Measurements from ENCODE around the gene RNF157.

The RNF157 gene

DNA sequence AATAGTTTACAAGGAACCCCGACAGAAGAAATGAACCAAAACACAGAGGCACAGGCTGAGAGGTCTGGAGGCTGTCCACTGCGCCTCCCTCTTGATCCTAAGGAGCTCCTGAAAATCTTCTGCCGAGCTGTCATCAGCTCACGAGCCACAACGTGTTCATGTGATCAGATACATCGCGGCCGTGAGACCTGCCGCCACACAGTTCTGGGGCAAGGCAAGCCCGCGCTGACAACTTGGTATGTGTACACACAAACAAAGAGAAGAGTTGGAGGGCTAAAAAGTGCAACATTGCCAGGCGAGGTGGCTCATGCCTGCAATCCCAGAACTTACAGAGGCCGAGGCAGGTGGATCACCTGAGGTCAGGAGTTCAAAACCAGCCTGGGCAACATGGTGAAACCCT, 144.3 kb downstream of the RNF157 start:
- Histone ChIP-seq H3K4me3 (replicated peaks; ENCODE audit: insufficient read depth, low read length) (no peak overlapping the region), H3K27ac (replicated peaks) (no peak overlapping the region), H3K27me3 (ENCODE audit: insufficient read depth, poor library complexity, severe bottlenecking) (no peaks in the 10 kb centered on the region)
- TF ChIP-seq SPI1 (IDR thresholded peaks at IDR 0.05; ENCODE audit: borderline replicate concordance, low read depth) (no peak), POLR2AphosphoS5 (IDR thresholded peaks at IDR 0.05; ENCODE audit: low read depth) (no peak), GABPA (IDR thresholded peaks at IDR 0.05; ENCODE audit: low read depth) (no peak)
- TF ChIP-seq, protein P1, sequence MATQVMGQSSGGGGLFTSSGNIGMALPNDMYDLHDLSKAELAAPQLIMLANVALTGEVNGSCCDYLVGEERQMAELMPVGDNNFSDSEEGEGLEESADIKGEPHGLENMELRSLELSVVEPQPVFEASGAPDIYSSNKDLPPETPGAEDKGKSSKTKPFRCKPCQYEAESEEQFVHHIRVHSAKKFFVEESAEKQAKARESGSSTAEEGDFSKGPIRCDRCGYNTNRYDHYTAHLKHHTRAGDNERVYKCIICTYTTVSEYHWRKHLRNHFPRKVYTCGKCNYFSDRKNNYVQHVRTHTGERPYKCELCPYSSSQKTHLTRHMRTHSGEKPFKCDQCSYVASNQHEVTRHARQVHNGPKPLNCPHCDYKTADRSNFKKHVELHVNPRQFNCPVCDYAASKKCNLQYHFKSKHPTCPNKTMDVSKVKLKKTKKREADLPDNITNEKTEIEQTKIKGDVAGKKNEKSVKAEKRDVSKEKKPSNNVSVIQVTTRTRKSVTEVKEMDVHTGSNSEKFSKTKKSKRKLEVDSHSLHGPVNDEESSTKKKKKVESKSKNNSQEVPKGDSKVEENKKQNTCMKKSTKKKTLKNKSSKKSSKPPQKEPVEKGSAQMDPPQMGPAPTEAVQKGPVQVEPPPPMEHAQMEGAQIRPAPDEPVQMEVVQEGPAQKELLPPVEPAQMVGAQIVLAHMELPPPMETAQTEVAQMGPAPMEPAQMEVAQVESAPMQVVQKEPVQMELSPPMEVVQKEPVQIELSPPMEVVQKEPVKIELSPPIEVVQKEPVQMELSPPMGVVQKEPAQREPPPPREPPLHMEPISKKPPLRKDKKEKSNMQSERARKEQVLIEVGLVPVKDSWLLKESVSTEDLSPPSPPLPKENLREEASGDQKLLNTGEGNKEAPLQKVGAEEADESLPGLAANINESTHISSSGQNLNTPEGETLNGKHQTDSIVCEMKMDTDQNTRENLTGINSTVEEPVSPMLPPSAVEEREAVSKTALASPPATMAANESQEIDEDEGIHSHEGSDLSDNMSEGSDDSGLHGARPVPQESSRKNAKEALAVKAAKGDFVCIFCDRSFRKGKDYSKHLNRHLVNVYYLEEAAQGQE (IDR thresholded peaks at IDR 0.05; ENCODE audit: insufficient replicate concordance, low read depth): no peak
- TF ChIP-seq, protein P2, sequence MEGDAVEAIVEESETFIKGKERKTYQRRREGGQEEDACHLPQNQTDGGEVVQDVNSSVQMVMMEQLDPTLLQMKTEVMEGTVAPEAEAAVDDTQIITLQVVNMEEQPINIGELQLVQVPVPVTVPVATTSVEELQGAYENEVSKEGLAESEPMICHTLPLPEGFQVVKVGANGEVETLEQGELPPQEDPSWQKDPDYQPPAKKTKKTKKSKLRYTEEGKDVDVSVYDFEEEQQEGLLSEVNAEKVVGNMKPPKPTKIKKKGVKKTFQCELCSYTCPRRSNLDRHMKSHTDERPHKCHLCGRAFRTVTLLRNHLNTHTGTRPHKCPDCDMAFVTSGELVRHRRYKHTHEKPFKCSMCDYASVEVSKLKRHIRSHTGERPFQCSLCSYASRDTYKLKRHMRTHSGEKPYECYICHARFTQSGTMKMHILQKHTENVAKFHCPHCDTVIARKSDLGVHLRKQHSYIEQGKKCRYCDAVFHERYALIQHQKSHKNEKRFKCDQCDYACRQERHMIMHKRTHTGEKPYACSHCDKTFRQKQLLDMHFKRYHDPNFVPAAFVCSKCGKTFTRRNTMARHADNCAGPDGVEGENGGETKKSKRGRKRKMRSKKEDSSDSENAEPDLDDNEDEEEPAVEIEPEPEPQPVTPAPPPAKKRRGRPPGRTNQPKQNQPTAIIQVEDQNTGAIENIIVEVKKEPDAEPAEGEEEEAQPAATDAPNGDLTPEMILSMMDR (IDR thresholded peaks at IDR 0.05; ENCODE audit: insufficient read depth, low read length): no peak
- DNase-seq (ENCODE audit: low read depth in 1 of 2, low spot score in 1 of 2): no peak

DNA sequence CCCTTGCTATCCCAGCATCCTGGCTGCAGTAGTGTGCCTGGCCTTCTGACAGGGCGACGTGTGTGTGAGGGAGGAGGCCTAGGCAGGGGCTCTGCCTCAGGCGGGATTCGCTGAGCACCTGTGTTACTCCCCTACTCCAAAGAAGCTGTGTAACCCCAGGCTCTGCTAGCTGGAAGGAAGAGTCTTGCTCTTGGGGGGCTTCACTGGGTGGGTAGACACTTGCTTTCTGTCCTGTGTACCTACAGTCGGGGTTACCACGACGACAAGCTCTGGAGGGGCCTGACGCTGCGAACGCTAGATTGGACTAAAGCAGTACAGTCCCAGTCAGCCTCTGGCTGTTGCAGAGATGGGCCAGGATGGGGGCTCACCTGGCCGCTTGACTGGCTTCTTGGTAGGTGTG, 146.2 kb downstream of the RNF157 start:
- H3K27ac ChIP-seq (replicated peaks): no peak overlapping the region
- no peaks in the 10 kb centered on the region for H3K27me3 ChIP-seq (ENCODE audit: insufficient read depth, poor library complexity, severe bottlenecking)
- TF ChIP-seq POLR2AphosphoS5 (IDR thresholded peaks at IDR 0.05; ENCODE audit: low read depth) (no peak), GABPA (IDR thresholded peaks at IDR 0.05; ENCODE audit: low read depth) (no peak), SPI1 (IDR thresholded peaks at IDR 0.05; ENCODE audit: borderline replicate concordance, low read depth) (no peak)
- DNase-seq (ENCODE audit: low read depth in 1 of 2, low spot score in 1 of 2): no peak
- H3K4me3 ChIP-seq (replicated peaks; ENCODE audit: insufficient read depth, low read length): no peak overlapping the region

DNA sequence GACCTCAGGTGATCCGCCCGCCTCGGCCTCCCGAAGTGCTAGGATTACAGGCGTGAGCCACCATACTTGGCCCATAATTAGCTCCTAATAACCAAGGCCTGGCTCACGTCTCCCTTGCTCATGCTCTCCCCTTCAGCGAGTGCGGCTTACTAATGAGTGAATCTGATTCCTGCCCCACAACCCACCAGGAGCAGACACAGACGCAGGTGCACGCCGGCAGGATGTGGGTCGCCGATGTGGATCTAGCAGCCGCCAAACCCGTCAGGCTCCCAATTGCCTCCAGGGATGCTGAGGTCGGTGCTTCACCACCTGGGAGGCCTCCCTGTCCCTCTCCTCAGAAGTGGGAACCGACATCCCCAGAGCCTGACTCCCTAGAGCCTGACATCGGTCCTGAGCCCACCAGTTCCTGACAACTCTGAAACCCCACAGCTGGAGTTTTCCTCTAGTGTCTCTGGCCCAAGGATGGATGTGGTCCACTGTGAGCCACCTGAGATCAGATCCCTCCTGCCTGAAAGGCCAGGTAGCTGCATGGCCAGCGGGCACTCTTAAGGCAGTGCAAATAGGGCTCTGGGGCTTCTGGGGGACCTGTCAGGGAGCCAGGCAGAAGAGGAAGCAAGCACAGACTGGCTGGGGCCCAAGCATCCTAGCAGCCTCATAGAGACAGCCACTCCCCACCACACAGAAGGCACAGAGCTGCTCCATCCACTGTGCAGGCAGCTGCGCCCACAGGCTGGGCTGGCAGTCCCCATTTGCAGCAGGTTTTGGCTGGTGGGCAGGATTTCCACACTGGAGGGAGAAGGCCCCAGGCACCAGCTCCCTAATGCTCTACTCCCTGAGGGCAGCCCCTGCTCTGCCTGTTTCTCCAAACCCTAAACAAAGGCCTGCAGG, 147.5 kb downstream of the RNF157 start:
- no peak for TF ChIP-seq SPI1 (IDR thresholded peaks at IDR 0.05; ENCODE audit: borderline replicate concordance, low read depth)
- TF ChIP-seq, protein P2 (IDR thresholded peaks at IDR 0.05; ENCODE audit: insufficient read depth, low read length): no peak
- TF ChIP-seq POLR2AphosphoS5 (IDR thresholded peaks at IDR 0.05; ENCODE audit: low read depth): no peak
- TF ChIP-seq, protein P1 (IDR thresholded peaks at IDR 0.05; ENCODE audit: insufficient replicate concordance, low read depth): no peak
- TF ChIP-seq GABPA (IDR thresholded peaks at IDR 0.05; ENCODE audit: low read depth): no peak
- no peak overlapping the region for H3K27ac ChIP-seq (replicated peaks)
- no peak overlapping the region for H3K4me3 ChIP-seq (replicated peaks; ENCODE audit: insufficient read depth, low read length)
- H3K27me3 ChIP-seq (ENCODE audit: insufficient read depth, poor library complexity, severe bottlenecking): no peaks in the 10 kb centered on the region
- no peak for DNase-seq (ENCODE audit: low read depth in 1 of 2, low spot score in 1 of 2)

Small RNA genes lying within 50 kb of the gene (microRNA-seq; reads per million reads assigned to microRNA genes)
- gene MIR6868: 3.6 reads per million, percentile 8 among the genes with 10 or more reads in this experiment

Measured in HL-60 (cell line).